Choroid plexus epithelial cell (primary cell): ENCODE results near the gene RSPH1.

Experiments used
- DNase-seq: peaks from one replicate; pipeline ENCODE4 v3.0.0-alpha.2; 2010; ENCODE audit warnings: low read depth
- H3K4me3 ChIP-seq: 2 replicates; pipeline ENCODE4 v1.5.1; 2011; ENCODE audit warnings: low read depth, mild to moderate bottlenecking, control low read depth, low read length, moderate library complexity
- CTCF ChIP-seq: conservative IDR thresholded peaks from 2 replicates; pipeline ENCODE4 v1.5.1; 2011; ENCODE audit warnings: low read depth, mild to moderate bottlenecking, control low read depth, inconsistent platforms, low read length, moderate library complexity

Gene RSPH1

GRCh38 chr21:42424914-42425541 is 71.0 kb downstream of the RSPH1 start:
- H3K4me3 ChIP-seq = no peak overlapping the region
- DNase-seq = no peak
- no peak for TF ChIP-seq CTCF

- no peak overlapping the region for H3K4me3 ChIP-seq
- TF ChIP-seq CTCF = no peak
- DNase-seq = no peak
Observed at GRCh38 chr21:42423685-42424084, 72.3 kb downstream of the RSPH1 start.

GRCh38 chr21:42423197-42423675 is 72.8 kb downstream of the RSPH1 start:
- no peak for DNase-seq
- H3K4me3 ChIP-seq = no peak overlapping the region
- no peak for TF ChIP-seq CTCF
